Ectodermal cell (in vitro differentiated cells): ENCODE results near the gene NAA10.

Source experiments
- H3K27ac ChIP-seq: 2 replicates; pipeline ENCODE4 v1.7.0; 2013; ENCODE audit warnings: mild to moderate bottlenecking, low read depth, low read length; ENCODE audit not compliant: insufficient read depth, poor library complexity, severe bottlenecking
- H3K27me3 ChIP-seq: 2 replicates; pipeline ENCODE4 v1.7.0; 2013; ENCODE audit warnings: mild to moderate bottlenecking, low read length; ENCODE audit not compliant: insufficient read depth, control insufficient read depth, poor library complexity, severe bottlenecking
- H3K36me3 ChIP-seq: one replicate; pipeline ENCODE4 v1.7.0; 2013; ENCODE audit warnings: low read length; ENCODE audit not compliant: control insufficient read depth, insufficient read depth
- H3K4me1 ChIP-seq: one replicate; pipeline ENCODE4 v1.7.0; 2013; ENCODE audit warnings: low read length; ENCODE audit not compliant: control insufficient read depth, insufficient read depth
- H3K4me3 ChIP-seq: 2 replicates; pipeline ENCODE4 v1.7.0; 2013; ENCODE audit warnings: low read depth, low read length, control low read depth; ENCODE audit not compliant: insufficient read depth
- H3K9me3 ChIP-seq: 2 replicates; pipeline ENCODE4 v1.7.0; 2013; ENCODE audit warnings: mild to moderate bottlenecking, low read length, moderate library complexity; ENCODE audit not compliant: control insufficient read depth
- WGBS, 2 experiments: methylation state at CpG; one replicate each; pipeline ENCODE4 v1.1.7; 2013; ENCODE audit warnings: missing lambda C conversion rate in 2 of 2; 5-methylcytosine and 5-hydroxymethylcytosine counted together

The NAA10 gene

GRCh38 chrX:153921511-153922446 is 13.1 kb downstream of the NAA10 start:
- no peak overlapping the region for H3K27ac ChIP-seq
- H3K36me3 ChIP-seq: no peaks in the 10 kb centered on the region
- peaks cover 8% of the 10 kb centered on the region for H3K27me3 ChIP-seq
- WGBS, 2 experiments: 91 to 92% methylated on average over 40 of the region's 40 CpGs
- H3K4me3 ChIP-seq: no peak overlapping the region
- no peaks in the 10 kb centered on the region for H3K9me3 ChIP-seq
- peaks cover 6% of the 10 kb centered on the region for H3K4me1 ChIP-seq

GRCh38 chrX:153921070-153921469 is 13.8 kb downstream of the NAA10 start:
- Histone ChIP-seq H3K36me3 (no peaks in the 10 kb centered on the region), H3K27ac (no peak overlapping the region), H3K9me3 (no peaks in the 10 kb centered on the region), H3K4me1 (no peaks in the 10 kb centered on the region), H3K27me3 (peaks cover 8% of the 10 kb centered on the region), H3K4me3 (no peak overlapping the region)
- 91 to 92% methylated on average over 16 of the region's 16 CpGs for WGBS, 2 experiments

- Histone ChIP-seq H3K4me1 (no peaks in the 10 kb centered on the region), H3K27me3 (peaks cover 4% of the 10 kb centered on the region), H3K27ac (no peak overlapping the region), H3K36me3 (no peaks in the 10 kb centered on the region), H3K4me3 (no peak overlapping the region), H3K9me3 (no peaks in the 10 kb centered on the region)
- WGBS, 2 experiments: 95 to 98% methylated on average over 14 of the region's 14 CpGs
These were observed 14.3 kb downstream of the NAA10 start for GRCh38 chrX:153920546-153920945.

GRCh38 chrX:153919281-153919680 is 15.6 kb downstream of the NAA10 start:
- no peak overlapping the region for H3K4me3 ChIP-seq
- H3K9me3 ChIP-seq: no peaks in the 10 kb centered on the region
- H3K4me1 ChIP-seq: no peaks in the 10 kb centered on the region
- no peaks in the 10 kb centered on the region for H3K36me3 ChIP-seq
- H3K27ac ChIP-seq: no peak overlapping the region
- 97 to 98% methylated on average over 13 of the region's 13 CpGs for WGBS, 2 experiments
- no peaks in the 10 kb centered on the region for H3K27me3 ChIP-seq

- Histone ChIP-seq H3K27me3 (no peaks in the 10 kb centered on the region), H3K27ac (no peak overlapping the region), H3K36me3 (no peaks in the 10 kb centered on the region), H3K4me3 (no peak overlapping the region), H3K9me3 (no peaks in the 10 kb centered on the region), H3K4me1 (no peaks in the 10 kb centered on the region)
- WGBS, 2 experiments: 94 to 96% methylated on average over 6 of the region's 6 CpGs
These were observed 17.0 kb downstream of the NAA10 start for GRCh38 chrX:153917869-153918268.

- Histone ChIP-seq H3K27me3 (no peaks in the 10 kb centered on the region), H3K36me3 (no peaks in the 10 kb centered on the region), H3K4me1 (no peaks in the 10 kb centered on the region), H3K4me3 (no peak overlapping the region), H3K9me3 (no peaks in the 10 kb centered on the region), H3K27ac (no peak overlapping the region)
- 92 to 94% methylated on average over 17 of the region's 17 CpGs for WGBS, 2 experiments
These were observed 21.1 kb downstream of the NAA10 start for GRCh38 chrX:153913701-153914100.

GRCh38 chrX:153913211-153913610 is 21.6 kb downstream of the NAA10 start:
- H3K9me3 ChIP-seq: no peaks in the 10 kb centered on the region
- 73 to 76% methylated on average over 15 to 16 of the region's 17 CpGs for WGBS, 2 experiments

GRCh38 chrX:153911798-153912197 is 23.0 kb downstream of the NAA10 start:
- WGBS, 2 experiments: 87 to 92% methylated on average over 5 to 6 of the region's 6 CpGs
- Histone ChIP-seq H3K36me3 (no peaks in the 10 kb centered on the region), H3K9me3 (no peaks in the 10 kb centered on the region), H3K4me3 (no peak overlapping the region), H3K27me3 (no peaks in the 10 kb centered on the region), H3K27ac (no peak overlapping the region), H3K4me1 (no peaks in the 10 kb centered on the region)

More at GRCh38 chrX:153913211-153913610, 21.6 kb downstream of the NAA10 start:
- no peak overlapping the region for H3K27ac ChIP-seq
- H3K27me3 ChIP-seq: no peaks in the 10 kb centered on the region
- H3K4me1 ChIP-seq: no peaks in the 10 kb centered on the region
- H3K36me3 ChIP-seq: no peaks in the 10 kb centered on the region
- no peak overlapping the region for H3K4me3 ChIP-seq

- Histone ChIP-seq H3K4me1 (no peaks in the 10 kb centered on the region), H3K36me3 (no peaks in the 10 kb centered on the region), H3K27ac (no peak overlapping the region), H3K4me3 (no peak overlapping the region), H3K9me3 (no peaks in the 10 kb centered on the region), H3K27me3 (no peaks in the 10 kb centered on the region)
- WGBS, 2 experiments: 95 to 98% methylated on average over 21 to 22 of the region's 22 CpGs
These were observed 24.4 kb downstream of the NAA10 start for GRCh38 chrX:153910446-153910845.

GRCh38 chrX:153909980-153910360 is 24.9 kb downstream of the NAA10 start:
- no peak overlapping the region for H3K4me3 ChIP-seq
- 96% methylated on average over 25 of the region's 25 CpGs for WGBS, 2 experiments
- no peaks in the 10 kb centered on the region for H3K36me3 ChIP-seq
- no peaks in the 10 kb centered on the region for H3K9me3 ChIP-seq
- H3K27ac ChIP-seq: no peak overlapping the region
- no peaks in the 10 kb centered on the region for H3K27me3 ChIP-seq
- no peaks in the 10 kb centered on the region for H3K4me1 ChIP-seq
